ENCODE data around the gene PRKACA.

DNA sequence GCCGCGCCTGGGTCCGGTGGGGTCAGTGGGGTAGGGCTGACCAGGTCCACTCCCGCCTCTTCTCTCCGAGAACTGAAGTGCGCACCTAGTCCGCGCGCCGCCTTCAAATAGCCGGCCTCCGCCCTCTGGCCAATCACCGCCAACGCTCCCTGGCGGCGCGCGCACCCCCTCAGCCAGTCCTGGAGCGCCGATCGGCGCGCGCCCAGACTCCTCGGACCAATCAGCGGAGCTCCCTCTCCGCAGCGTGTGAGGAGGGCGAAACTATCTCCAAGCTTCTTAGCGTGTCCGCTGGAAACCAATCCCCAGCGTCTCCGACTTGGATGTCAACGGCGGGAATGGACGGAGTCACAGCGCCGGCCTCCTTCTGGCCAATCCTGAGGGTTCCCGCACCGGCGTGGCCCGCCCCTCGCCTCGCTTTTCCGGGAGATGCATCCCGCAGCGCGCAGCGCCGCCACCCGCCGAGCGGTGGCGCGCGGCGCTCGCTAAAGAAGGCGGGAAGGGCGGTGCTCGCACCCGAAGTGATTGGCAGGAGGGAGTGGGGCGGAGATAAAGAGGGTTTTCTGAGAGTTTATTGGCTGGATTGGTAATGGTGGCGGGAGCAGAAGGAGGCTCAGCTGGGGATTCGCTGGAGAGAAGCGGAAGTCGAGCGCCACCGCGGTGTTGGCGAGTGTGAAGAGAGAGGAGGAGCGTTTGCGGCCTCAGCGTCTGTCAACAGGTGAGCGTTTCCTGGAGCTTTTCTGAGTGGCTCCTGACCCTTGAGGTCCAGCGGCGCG, 19.1 kb upstream of the PRKACA start, which contains the start of gene ASF1B:
- TF ChIP-seq POLR2A (IDR thresholded peaks at IDR 0.05) (peak in 1 of 2 donors; percentile 49), POLR2AphosphoS5 (IDR thresholded peaks at IDR 0.05; ENCODE audit: insufficient read depth in 1 of 2, low read depth in 1 of 2) (peak; percentile 85 to 86)
- TF ChIP-seq, protein P1, sequence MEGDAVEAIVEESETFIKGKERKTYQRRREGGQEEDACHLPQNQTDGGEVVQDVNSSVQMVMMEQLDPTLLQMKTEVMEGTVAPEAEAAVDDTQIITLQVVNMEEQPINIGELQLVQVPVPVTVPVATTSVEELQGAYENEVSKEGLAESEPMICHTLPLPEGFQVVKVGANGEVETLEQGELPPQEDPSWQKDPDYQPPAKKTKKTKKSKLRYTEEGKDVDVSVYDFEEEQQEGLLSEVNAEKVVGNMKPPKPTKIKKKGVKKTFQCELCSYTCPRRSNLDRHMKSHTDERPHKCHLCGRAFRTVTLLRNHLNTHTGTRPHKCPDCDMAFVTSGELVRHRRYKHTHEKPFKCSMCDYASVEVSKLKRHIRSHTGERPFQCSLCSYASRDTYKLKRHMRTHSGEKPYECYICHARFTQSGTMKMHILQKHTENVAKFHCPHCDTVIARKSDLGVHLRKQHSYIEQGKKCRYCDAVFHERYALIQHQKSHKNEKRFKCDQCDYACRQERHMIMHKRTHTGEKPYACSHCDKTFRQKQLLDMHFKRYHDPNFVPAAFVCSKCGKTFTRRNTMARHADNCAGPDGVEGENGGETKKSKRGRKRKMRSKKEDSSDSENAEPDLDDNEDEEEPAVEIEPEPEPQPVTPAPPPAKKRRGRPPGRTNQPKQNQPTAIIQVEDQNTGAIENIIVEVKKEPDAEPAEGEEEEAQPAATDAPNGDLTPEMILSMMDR (IDR thresholded peaks at IDR 0.05) = peak; percentile 74 to 95 (median 79)

All from vagina (tissue), 2 donors.